SU-DHL-6 (cell line): ENCODE results near the gene ADSS1.

Experiments used
- EZH2phosphoT487 ChIP-seq: fragments of 200-600 bp; sonication (generic), shearing (Covaris generic); conservative IDR thresholded peaks from 2 replicates; pipeline ENCODE4 v1.6.1; 2018; ENCODE audit warnings: mild to moderate bottlenecking, antibody characterized with exemption, low read length, moderate library complexity, mixed read lengths
- TF ChIP-seq, protein P1 (sequence below): fragments of 200-600 bp; sonication (generic); IDR thresholded peaks from one replicate; pipeline ENCODE4 v1.5.1; 2017; ENCODE audit warnings: antibody characterized with exemption, mild to moderate bottlenecking, low read length, moderate library complexity; ENCODE audit not compliant: insufficient read depth, poor library complexity, severe bottlenecking

DNA sequence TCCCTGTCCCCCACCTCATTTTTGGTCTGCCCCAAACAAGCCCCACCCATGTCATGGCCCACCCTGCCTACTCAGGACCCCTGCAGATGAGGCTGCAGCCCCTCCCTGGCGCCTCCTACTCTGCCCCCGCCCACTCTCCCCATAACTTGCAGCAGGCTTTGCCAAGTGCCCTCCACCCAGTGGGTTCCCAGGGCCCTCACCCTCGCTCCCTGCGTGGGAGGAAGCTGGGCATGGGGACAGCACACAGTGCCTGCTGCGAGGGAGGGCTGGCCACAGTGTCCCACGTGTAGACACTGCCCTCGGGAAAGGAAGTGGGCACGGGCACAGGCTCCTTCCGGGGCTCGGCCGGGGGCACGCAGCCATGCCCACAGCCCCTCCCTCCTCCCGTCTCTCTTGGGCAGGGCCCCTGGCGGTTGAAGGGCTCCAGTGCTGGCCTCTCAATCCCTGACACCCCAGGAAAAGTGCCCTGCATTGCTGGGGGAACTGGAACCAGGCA, 62.1 kb downstream of the ADSS1 start:
- TF ChIP-seq, protein P1, sequence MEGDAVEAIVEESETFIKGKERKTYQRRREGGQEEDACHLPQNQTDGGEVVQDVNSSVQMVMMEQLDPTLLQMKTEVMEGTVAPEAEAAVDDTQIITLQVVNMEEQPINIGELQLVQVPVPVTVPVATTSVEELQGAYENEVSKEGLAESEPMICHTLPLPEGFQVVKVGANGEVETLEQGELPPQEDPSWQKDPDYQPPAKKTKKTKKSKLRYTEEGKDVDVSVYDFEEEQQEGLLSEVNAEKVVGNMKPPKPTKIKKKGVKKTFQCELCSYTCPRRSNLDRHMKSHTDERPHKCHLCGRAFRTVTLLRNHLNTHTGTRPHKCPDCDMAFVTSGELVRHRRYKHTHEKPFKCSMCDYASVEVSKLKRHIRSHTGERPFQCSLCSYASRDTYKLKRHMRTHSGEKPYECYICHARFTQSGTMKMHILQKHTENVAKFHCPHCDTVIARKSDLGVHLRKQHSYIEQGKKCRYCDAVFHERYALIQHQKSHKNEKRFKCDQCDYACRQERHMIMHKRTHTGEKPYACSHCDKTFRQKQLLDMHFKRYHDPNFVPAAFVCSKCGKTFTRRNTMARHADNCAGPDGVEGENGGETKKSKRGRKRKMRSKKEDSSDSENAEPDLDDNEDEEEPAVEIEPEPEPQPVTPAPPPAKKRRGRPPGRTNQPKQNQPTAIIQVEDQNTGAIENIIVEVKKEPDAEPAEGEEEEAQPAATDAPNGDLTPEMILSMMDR, result no peak
- no peak for TF ChIP-seq EZH2phosphoT487
